WTC11 (cell line): ENCODE measurements around the gene TACSTD2.

Experiments
- AFF4 ChIP-seq: sonication (generic); formaldehyde crosslinking; IDR thresholded peaks from 2 replicates; pipeline ENCODE4 v1.8.1; 2023; ENCODE audit warnings: mild to moderate bottlenecking, missing genetic modification reagents, borderline replicate concordance
- CTCF ChIP-seq: fragments of 200-600 bp; IDR thresholded peaks from 2 replicates; pipeline ENCODE4 v1.8.0; 2022; ENCODE audit warnings: antibody characterized with exemption
- E2F4 ChIP-seq: sonication (generic); formaldehyde crosslinking; IDR thresholded peaks from 2 replicates; pipeline ENCODE4 v1.8.1; 2022; ENCODE audit warnings: low read depth, mild to moderate bottlenecking, moderate library complexity, missing genetic modification reagents, borderline replicate concordance
- MLX ChIP-seq: sonication (generic); formaldehyde crosslinking; IDR thresholded peaks from 2 replicates; pipeline ENCODE4 v1.8.1; 2023; ENCODE audit warnings: mild to moderate bottlenecking, missing genetic modification reagents, moderate library complexity
- RELA ChIP-seq: sonication (generic); formaldehyde crosslinking; IDR thresholded peaks from 2 replicates; pipeline ENCODE4 v1.8.1; 2022; ENCODE audit warnings: missing genetic modification reagents, mild to moderate bottlenecking, borderline replicate concordance
- SP1 ChIP-seq: sonication (generic); formaldehyde crosslinking; conservative IDR thresholded peaks from 2 replicates; pipeline ENCODE4 v1.8.1; 2022; ENCODE audit warnings: missing genetic modification reagents
- ZNF532 ChIP-seq: fragments of 250-450 bp; sonication (Bioruptor Pico); IDR thresholded peaks from 2 replicates; pipeline ENCODE4 v1.9.0; 2021; ENCODE audit warnings: mild to moderate bottlenecking, borderline replicate concordance

GRCh38 chr1:58618303-58618702 is 41.3 kb upstream of the TACSTD2 start:
- TF ChIP-seq ZNF532 (CRISPR knock-in tag) (no peak), MLX (CRISPR knock-in tag) (no peak), RELA (CRISPR knock-in tag) (no peak), CTCF (no peak), SP1 (CRISPR knock-in tag) (no peak), AFF4 (CRISPR knock-in tag) (no peak), E2F4 (CRISPR knock-in tag) (no peak)
